ENCODE data around the gene ANK3. TPM values are rescaled to one million over a fixed set of nuclear protein-coding genes. Genes with fewer than 3 reads are reported as not detected.

Gene ANK3
- total RNA-seq, 1 experiment from 2014 or later, result 32.0 TPM

GRCh38 chr10:60280475-60280874, 109.2 kb downstream of the ANK3 start:
- Histone ChIP-seq H3F3A (ENCODE audit: insufficient read depth, low read depth) (peaks cover 11% of the 10 kb centered on the region; the same call in 1 of the 2 replicates), H3K79me2 (ENCODE audit: low read depth) (no peaks in the 10 kb centered on the region), H3K27me3 (ENCODE audit: insufficient read depth, low read depth) (no peaks in the 10 kb centered on the region), H3K27ac (no peak overlapping the region), H4K20me1 (ENCODE audit: insufficient read depth) (no peaks in the 10 kb centered on the region), H3K4me2 (no peak overlapping the region), H3K9me3 (ENCODE audit: insufficient read depth, low read depth) (no peaks in the 10 kb centered on the region; the same call in 1 of the 2 replicates), H3K4me3 (no peak overlapping the region), H3K9me2 (ENCODE audit: insufficient read depth) (no peaks in the 10 kb centered on the region), H3K4me1 (replicated peaks; ENCODE audit: insufficient read depth) (peaks cover 24% of the 10 kb centered on the region), H3K36me3 (ENCODE audit: low read depth) (no peaks in the 10 kb centered on the region), H2AFZ (no peak overlapping the region)
- ChIA-PET POLR2A (ENCODE audit: unreplicated experiment) (no interaction called here), CTCF (no interaction called here)
- intact Hi-C loops (cut with micrococcal nuclease; ENCODE audit: unreplicated experiment), result loop anchor here (5.0 kb wide), 1 partner anchor 152 kb away; no protein-coding TSS in a partner anchor
- no TSS peak for BruUV-seq (replicated peaks)
- TF ChIP-seq CTCF (conservative IDR thresholded peaks at IDR 0.05), result no peak
- no peak for TF ChIP-seq EZH2 (IDR thresholded peaks at IDR 0.05; ENCODE audit: low read depth)
- DNase-seq, result no peak

GRCh38 chr10:60277656-60278055, 112.0 kb downstream of the ANK3 start:
- H3K4me2 ChIP-seq, result no peak overlapping the region
- no peaks in the 10 kb centered on the region for H3K36me3 ChIP-seq (ENCODE audit: low read depth)
- H3F3A ChIP-seq (ENCODE audit: insufficient read depth, low read depth), result peaks cover 5% of the 10 kb centered on the region; the same call in 1 of the 2 replicates
- no TSS peak for BruUV-seq (replicated peaks)
- DNase-seq, result no peak
- no peak overlapping the region for H3K27ac ChIP-seq
- no peaks in the 10 kb centered on the region for H3K27me3 ChIP-seq (ENCODE audit: insufficient read depth, low read depth)
- no peak overlapping the region for H2AFZ ChIP-seq
- peaks cover 9% of the 10 kb centered on the region for H3K4me1 ChIP-seq (replicated peaks; ENCODE audit: insufficient read depth)
- no peaks in the 10 kb centered on the region for H3K79me2 ChIP-seq (ENCODE audit: low read depth)
- no peak overlapping the region for H3K4me3 ChIP-seq
- CTCF ChIA-PET, result no interaction called here
- intact Hi-C loops (cut with micrococcal nuclease; ENCODE audit: unreplicated experiment), result no loop called here
- POLR2A ChIA-PET (ENCODE audit: unreplicated experiment), result no interaction called here
- no peaks in the 10 kb centered on the region for H4K20me1 ChIP-seq (ENCODE audit: insufficient read depth)
- H3K9me2 ChIP-seq (ENCODE audit: insufficient read depth), result no peaks in the 10 kb centered on the region
- no peak for TF ChIP-seq CTCF (conservative IDR thresholded peaks at IDR 0.05)
- TF ChIP-seq EZH2 (IDR thresholded peaks at IDR 0.05; ENCODE audit: low read depth), result no peak
- no peaks in the 10 kb centered on the region; the same call in 1 of the 2 replicates for H3K9me3 ChIP-seq (ENCODE audit: insufficient read depth, low read depth)

- no peaks in the 10 kb centered on the region for H3K36me3 ChIP-seq (ENCODE audit: low read depth)
- no peaks in the 10 kb centered on the region for H3F3A ChIP-seq (ENCODE audit: insufficient read depth, low read depth)
- no peak overlapping the region for H3K4me2 ChIP-seq
- ChIA-PET POLR2A (ENCODE audit: unreplicated experiment) (no interaction called here), CTCF (no interaction called here)
- no peak overlapping the region for H2AFZ ChIP-seq
- H3K79me2 ChIP-seq (ENCODE audit: low read depth), result no peaks in the 10 kb centered on the region
- H3K27ac ChIP-seq, result no peak overlapping the region
- no TSS peak for BruUV-seq (replicated peaks)
- TF ChIP-seq CTCF (conservative IDR thresholded peaks at IDR 0.05) (no peak), EZH2 (IDR thresholded peaks at IDR 0.05; ENCODE audit: low read depth) (no peak)
- H3K4me3 ChIP-seq, result no peak overlapping the region
- no peaks in the 10 kb centered on the region for H4K20me1 ChIP-seq (ENCODE audit: insufficient read depth)
- H3K27me3 ChIP-seq (ENCODE audit: insufficient read depth, low read depth), result no peaks in the 10 kb centered on the region
- intact Hi-C loops (cut with micrococcal nuclease; ENCODE audit: unreplicated experiment), result no loop called here
- H3K9me2 ChIP-seq (ENCODE audit: insufficient read depth), result no peaks in the 10 kb centered on the region
- H3K4me1 ChIP-seq (replicated peaks; ENCODE audit: insufficient read depth), result no peaks in the 10 kb centered on the region
- no peak for DNase-seq
- H3K9me3 ChIP-seq (ENCODE audit: insufficient read depth, low read depth), result no peaks in the 10 kb centered on the region
Measured at GRCh38 chr10:60276232-60276631, 113.4 kb downstream of the ANK3 start.
